Stimulated activated CD4-positive, alpha-beta T cell treated with anti-CD3 and anti-CD28 coated beads, Interleukin-12 subunit alpha, Interleukin-12 subunit beta, amount 100 ng/mL, for 48 hours (primary cell): ENCODE measurements around the gene SPOCK1.

Experiments used
- DNase-seq, 3 donors: peaks; one replicate each; pipeline ENCODE4 v3.0.0-alpha.2; 2020; ENCODE audit warnings: low read depth in 2 of 3, low spot score in 1 of 3

SPOCK1 gene

GRCh38 chr5:137122075-137122474, 377.1 kb downstream of the SPOCK1 start:
- DNase-seq = no peak

GRCh38 chr5:137119321-137119720, 379.8 kb downstream of the SPOCK1 start:
- no peak for DNase-seq

GRCh38 chr5:137118629-137119028, 380.5 kb downstream of the SPOCK1 start:
- DNase-seq = no peak

- no peak for DNase-seq
These were observed 384.0 kb downstream of the SPOCK1 start for GRCh38 chr5:137115152-137115551.

GRCh38 chr5:137114529-137114928, 384.6 kb downstream of the SPOCK1 start:
- no peak for DNase-seq

GRCh38 chr5:137113939-137114338, 385.2 kb downstream of the SPOCK1 start:
- DNase-seq = no peak

GRCh38 chr5:137113161-137113560, 386.0 kb downstream of the SPOCK1 start:
- DNase-seq = no peak

GRCh38 chr5:137105351-137106035, 393.6 kb downstream of the SPOCK1 start:
- no peak for DNase-seq

- no peak for DNase-seq
These were observed 397.6 kb downstream of the SPOCK1 start for GRCh38 chr5:137101544-137101943.

- DNase-seq = no peak
These were observed 399.5 kb downstream of the SPOCK1 start for GRCh38 chr5:137099651-137100050.

- DNase-seq = no peak
These were observed 400.5 kb downstream of the SPOCK1 start for GRCh38 chr5:137098663-137099062.

GRCh38 chr5:137098238-137098637, 400.9 kb downstream of the SPOCK1 start:
- no peak for DNase-seq

GRCh38 chr5:137097203-137097602, 401.9 kb downstream of the SPOCK1 start:
- no peak for DNase-seq

- DNase-seq = no peak
These were observed 402.7 kb downstream of the SPOCK1 start for GRCh38 chr5:137096149-137097103.

- DNase-seq = no peak
These were observed 403.5 kb downstream of the SPOCK1 start for GRCh38 chr5:137095597-137095996.

- DNase-seq = no peak
These were observed 406.3 kb downstream of the SPOCK1 start for GRCh38 chr5:137092831-137093230.

GRCh38 chr5:137091472-137091871, 407.7 kb downstream of the SPOCK1 start:
- DNase-seq = no peak

- DNase-seq = no peak
These were observed 408.4 kb downstream of the SPOCK1 start for GRCh38 chr5:137090721-137091120.

- no peak for DNase-seq
These were observed 409.0 kb downstream of the SPOCK1 start for GRCh38 chr5:137090151-137090550.

GRCh38 chr5:137088175-137088574, 411.0 kb downstream of the SPOCK1 start:
- no peak for DNase-seq

- DNase-seq = no peak
These were observed 412.8 kb downstream of the SPOCK1 start for GRCh38 chr5:137086342-137086741.

- DNase-seq = no peak
These were observed 413.9 kb downstream of the SPOCK1 start for GRCh38 chr5:137085206-137085605.
